CD14-positive monocyte (primary cell): ENCODE data around the gene BMP7. TPM values are rescaled to one million over a fixed set of nuclear protein-coding genes. Genes with fewer than 3 reads are reported as not detected.

Experiments used
- DNase-seq, 3 donors: peaks; one replicate each; pipeline ENCODE4 v3.0.0-alpha.2; 2011 to 2022
- H2AFZ ChIP-seq: 2 replicates; pipeline ENCODE4 v1.6.0; 2012; ENCODE audit warnings: mild to moderate bottlenecking, low read depth, low read length, inconsistent platforms; ENCODE audit not compliant: insufficient read depth, poor library complexity, severe bottlenecking
- H3K27ac ChIP-seq, 2 donors: 1 replicate in 1 of 2; 2 replicates in 1 of 2; pipeline ENCODE4 v1.5.1; 2012 to 2013; ENCODE audit warnings: low read length in 2 of 2, control low read depth in 1 of 2, inconsistent platforms in 1 of 2, low read depth in 1 of 2, mild to moderate bottlenecking in 1 of 2
- H3K27me3 ChIP-seq, 2 donors: one replicate each; pipeline versions ENCODE4 v1.6.0 to v1.6.1; 2011 to 2013; ENCODE audit warnings: low read length in 2 of 2; ENCODE audit not compliant: control insufficient read depth in 2 of 2, insufficient read depth in 2 of 2
- H3K36me3 ChIP-seq, 2 donors: replicated peaks in 1 of 2; 1 replicate in 1 of 2; 2 replicates in 1 of 2; pipeline versions ENCODE4 v1.5.1 to v1.6.1; 2012 to 2013; ENCODE audit warnings: low read length in 2 of 2, control low read depth in 1 of 2, inconsistent platforms in 1 of 2, mild to moderate bottlenecking in 1 of 2; ENCODE audit not compliant: insufficient read depth in 2 of 2, control insufficient read depth in 1 of 2
- H3K4me1 ChIP-seq, 2 donors: 1 replicate in 1 of 2; 2 replicates in 1 of 2; pipeline versions ENCODE4 v1.5.1 to v1.6.1; 2012 to 2013; ENCODE audit warnings: low read length in 2 of 2, control low read depth in 1 of 2, inconsistent platforms in 1 of 2, mild to moderate bottlenecking in 1 of 2, moderate library complexity in 1 of 2; ENCODE audit not compliant: insufficient read depth in 2 of 2, control insufficient read depth in 1 of 2
- H3K4me2 ChIP-seq: replicated peaks from 2 replicates; pipeline ENCODE3; 2012; ENCODE audit warnings: low read length, moderate library complexity, mild to moderate bottlenecking; ENCODE audit not compliant: poor library complexity, severe bottlenecking; ENCODE audit errors: extremely low read depth
- H3K4me3 ChIP-seq, 3 experiments: fragments of 200-600 bp in 1 of 3; sonication (generic) in 1 of 3; replicated peaks in 1 of 3; 1 replicate in 2 of 3; 2 replicates in 1 of 3; pipeline ENCODE4 v1.5.1; 2011 to 2013; ENCODE audit warnings: low read length in 3 of 3, mild to moderate bottlenecking in 3 of 3, control low read depth in 2 of 3, low read depth in 2 of 3, inconsistent platforms in 1 of 3, moderate library complexity in 1 of 3
- H3K79me2 ChIP-seq: 2 replicates; pipeline ENCODE4 v1.6.0; 2012; ENCODE audit warnings: mild to moderate bottlenecking, control low read depth, inconsistent platforms, low read length, moderate library complexity; ENCODE audit not compliant: insufficient read depth
- H3K9ac ChIP-seq: 2 replicates; pipeline ENCODE4 v1.6.0; 2017; ENCODE audit warnings: low read length, mild to moderate bottlenecking; ENCODE audit not compliant: insufficient read depth, poor library complexity, severe bottlenecking
- H3K9me3 ChIP-seq, 2 donors: replicated peaks in 1 of 2; 1 replicate in 1 of 2; 2 replicates in 1 of 2; pipeline versions ENCODE4 v1.5.1 to v1.6.1; 2012 to 2013; ENCODE audit warnings: low read length in 2 of 2, control low read depth in 1 of 2; ENCODE audit not compliant: control insufficient read depth in 1 of 2, insufficient read depth in 1 of 2
- H4K20me1 ChIP-seq: 2 replicates; pipeline ENCODE4 v1.6.0; 2012; ENCODE audit warnings: mild to moderate bottlenecking, low read length, control low read depth, moderate library complexity; ENCODE audit not compliant: insufficient read depth
- H3K27ac Mint-ChIP-seq, 7 donors: one replicate each; pipeline ENCODE4 v1.8.0; 2020; ENCODE audit warnings: mild to moderate bottlenecking in 7 of 7, mixed read lengths in 7 of 7, moderate library complexity in 6 of 7, inconsistent platforms in 2 of 7
- H3K27me3 Mint-ChIP-seq, 3 donors: one replicate each; pipeline ENCODE4 v1.8.0; 2021 to 2022; ENCODE audit warnings: low read depth in 3 of 3, mild to moderate bottlenecking in 3 of 3, mixed read lengths in 3 of 3, moderate library complexity in 3 of 3, inconsistent platforms in 1 of 3
- H3K36me3 Mint-ChIP-seq, 2 donors: one replicate each; pipeline ENCODE4 v1.8.0; 2020; ENCODE audit warnings: mixed read lengths in 2 of 2, inconsistent platforms in 1 of 2, mild to moderate bottlenecking in 1 of 2
- H3K4me1 Mint-ChIP-seq: one replicate; pipeline ENCODE4 v1.8.0; 2020; ENCODE audit warnings: mild to moderate bottlenecking, mixed read lengths
- H3K4me3 Mint-ChIP-seq, 2 donors: one replicate each; pipeline ENCODE4 v1.8.0; 2020; ENCODE audit warnings: mild to moderate bottlenecking in 2 of 2, mixed read lengths in 2 of 2, moderate library complexity in 1 of 2
- H3K9me3 Mint-ChIP-seq, 7 donors: one replicate each; pipeline ENCODE4 v1.8.0; 2020 to 2022; ENCODE audit warnings: mixed read lengths in 7 of 7, mild to moderate bottlenecking in 6 of 7, moderate library complexity in 6 of 7, inconsistent platforms in 2 of 7
- CTCF ChIP-seq: fragments of 200-600 bp; IDR thresholded peaks from one replicate; pipeline ENCODE4 v1.8.0; 2022; ENCODE audit warnings: antibody characterized with exemption, mild to moderate bottlenecking
- WGBS: methylation state at CpG from one replicate; pipeline ENCODE4 v1.1.5; 2013; ENCODE audit warnings: missing lambda C conversion rate; ENCODE audit not compliant: insufficient coverage; 5-methylcytosine and 5-hydroxymethylcytosine counted together
- intact Hi-C, 2 donors: fragments of 100-400 bp; cut with micrococcal nuclease; formaldehyde crosslinking; loops; one replicate each; pipeline versions ENCODE4 v1.15.0 to v1.15.1; 2023
- polyA plus RNA-seq, 3 donors: library from polyadenylated mRNA; depleted of rRNA in 1 of 3; unstranded in 2 of 3; stranded (reverse) in 1 of 3; fragments of 300-500 nt in 2 of 3; fragments of >200 nt in 1 of 3; fragmentation: Illumina TruSeq in 2 of 3; gene quantifications; 1 replicate in 2 of 3; 2 replicates in 1 of 3; pipeline ENCODE4 v1.2.3, GENCODE V29; 2012 to 2021

The BMP7 gene
- polyA plus RNA-seq, 3 donors: not detected

GRCh38 chr20:57256908-57257307, 9.5 kb downstream of the BMP7 start:
- Histone ChIP-seq H3K9ac (no peak overlapping the region), H3K4me1 (no peaks in the 10 kb centered on the region), H3K4me3 (no peak overlapping the region), H2AFZ (no peak overlapping the region), H3K4me2 (no peak overlapping the region), H3K27me3 (peaks cover 37% of the 10 kb centered on the region in 2 donors), H4K20me1 (no peaks in the 10 kb centered on the region), H3K27ac (no peak overlapping the region), H3K36me3 (no peaks in the 10 kb centered on the region), H3K79me2 (no peaks in the 10 kb centered on the region), H3K9me3 (no peaks in the 10 kb centered on the region)
- Mint-ChIP-seq H3K4me1 (no peaks in the 10 kb centered on the region), H3K36me3 (no peaks in the 10 kb centered on the region), H3K27ac (peak overlapping the region in 1 of 7 donors; percentile 21), H3K27me3 (peaks cover 39 to 67% (median 41%) of the 10 kb centered on the region in 3 donors), H3K4me3 (no peak overlapping the region), H3K9me3 (no peaks in the 10 kb centered on the region)
- no peak for DNase-seq
- WGBS: 100% methylated on average over 1 of the region's 6 CpGs
- intact Hi-C loops: no loop called here
- no peak for TF ChIP-seq CTCF

GRCh38 chr20:57256205-57256604, 10.2 kb downstream of the BMP7 start:
- H3K4me1 Mint-ChIP-seq: no peaks in the 10 kb centered on the region
- WGBS: 90% methylated on average over 3 of the region's 3 CpGs
- H3K4me1 ChIP-seq: no peaks in the 10 kb centered on the region

More at GRCh38 chr20:57256205-57256604, 10.2 kb downstream of the BMP7 start:
- Histone ChIP-seq H3K79me2 (no peaks in the 10 kb centered on the region), H4K20me1 (no peaks in the 10 kb centered on the region), H3K9me3 (no peaks in the 10 kb centered on the region), H3K4me3 (no peak overlapping the region), H2AFZ (no peak overlapping the region), H3K27ac (no peak overlapping the region), H3K9ac (no peak overlapping the region), H3K4me2 (no peak overlapping the region), H3K36me3 (no peaks in the 10 kb centered on the region), H3K27me3 (peaks cover 31 to 32% of the 10 kb centered on the region in 2 donors)
- Mint-ChIP-seq H3K9me3 (no peaks in the 10 kb centered on the region), H3K27ac (no peak overlapping the region), H3K36me3 (no peaks in the 10 kb centered on the region), H3K4me3 (peak overlapping the region in 1 of 2 donors; percentile 41), H3K27me3 (peaks cover 34 to 66% (median 38%) of the 10 kb centered on the region in 3 donors)
- intact Hi-C loops: no loop called here
- no peak for DNase-seq
- no peak for TF ChIP-seq CTCF
